Cardiac atrium fibroblast (primary cell): ENCODE results near the gene LY6G6C. TPM values are rescaled to one million over a fixed set of nuclear protein-coding genes. Genes with fewer than 3 reads are reported as not detected.

Source experiments
- total RNA-seq: library from RNA; depleted of rRNA; stranded (reverse); fragments of >200 nt; gene quantifications from 2 replicates; pipeline ENCODE4 v1.2.3, GENCODE V29; 2015

Gene LY6G6C, protein sequence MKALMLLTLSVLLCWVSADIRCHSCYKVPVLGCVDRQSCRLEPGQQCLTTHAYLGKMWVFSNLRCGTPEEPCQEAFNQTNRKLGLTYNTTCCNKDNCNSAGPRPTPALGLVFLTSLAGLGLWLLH
- not detected in 2 replicates for total RNA-seq

DNA sequence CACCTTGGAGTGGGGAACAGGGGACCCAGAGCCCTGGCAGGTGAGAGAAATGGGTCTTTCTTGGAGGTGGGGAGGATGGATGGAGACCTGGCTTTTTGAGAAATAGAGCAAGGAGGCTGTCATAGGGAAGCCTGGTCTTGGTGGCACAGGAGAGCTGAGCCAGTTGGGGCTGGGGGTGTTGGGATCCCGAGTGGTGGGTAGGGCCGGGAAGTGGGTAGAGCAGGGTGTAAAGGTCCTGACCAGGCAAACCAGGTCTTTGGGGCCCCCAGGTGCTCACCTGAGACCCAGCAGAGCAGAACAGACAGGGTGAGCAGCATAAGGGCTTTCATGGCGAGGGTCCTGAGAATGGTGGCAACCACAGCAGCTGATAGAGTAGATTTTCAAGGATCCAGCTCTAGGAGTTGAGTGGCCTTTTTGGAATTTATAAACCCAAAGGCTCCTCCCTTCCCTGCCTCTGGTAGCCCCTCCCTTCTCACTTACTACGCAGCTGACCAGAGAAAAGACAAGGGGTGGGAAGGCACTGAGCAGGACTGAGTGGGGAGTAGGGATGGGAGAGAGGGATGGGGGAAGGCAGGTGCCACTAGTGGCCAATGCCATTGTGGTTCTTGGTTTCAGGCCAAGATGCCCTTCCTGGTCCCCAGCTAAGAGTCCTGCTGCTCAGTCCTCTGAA is at the start of gene LY6G6C:
Gene LY6G6C, minus strand, starts transcription at position 396 of the 670 bp plus-strand sequence. Its CDS starts 67 bp downstream, at position 329.

DNA sequence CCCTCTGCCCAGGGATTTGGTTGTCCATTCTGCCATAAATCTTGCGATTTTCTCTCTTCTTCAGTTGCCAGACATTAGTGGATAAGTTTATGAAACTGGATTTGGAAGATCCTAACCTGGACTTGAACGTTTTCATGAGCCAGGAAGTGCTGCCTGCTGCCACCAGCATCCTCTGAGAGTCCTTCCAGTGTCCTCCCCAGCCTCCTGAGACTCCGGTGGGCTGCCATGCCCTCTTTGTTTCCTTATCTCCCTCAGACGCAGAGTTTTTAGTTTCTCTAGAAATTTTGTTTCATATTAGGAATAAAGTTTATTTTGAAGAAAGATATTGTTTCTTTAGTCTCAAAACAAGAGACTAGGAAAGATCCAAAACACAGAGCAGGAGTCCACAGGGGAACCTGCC is 40.8 kb upstream of the LY6G6C start, which contains the start of gene SAPCD1:
Gene SAPCD1, plus strand, starts transcription at position 301 of the 400 bp plus-strand sequence. CDS start 399 bp downstream, outside the sequence.

GRCh38 chr6:31739639-31740396 is 18.3 kb upstream of the LY6G6C start, which contains the start of gene MSH5:
MSH5 (plus strand) TSS chr6:31740005; CDS start chr6:31740467, 462 bp downstream.

GRCh38 chr6:31736021-31736767 is 14.6 kb upstream of the LY6G6C start, which contains the start of gene CLIC1:
CLIC1 (minus strand) TSS chr6:31736530; CDS start chr6:31736300, 230 bp downstream.

DNA sequence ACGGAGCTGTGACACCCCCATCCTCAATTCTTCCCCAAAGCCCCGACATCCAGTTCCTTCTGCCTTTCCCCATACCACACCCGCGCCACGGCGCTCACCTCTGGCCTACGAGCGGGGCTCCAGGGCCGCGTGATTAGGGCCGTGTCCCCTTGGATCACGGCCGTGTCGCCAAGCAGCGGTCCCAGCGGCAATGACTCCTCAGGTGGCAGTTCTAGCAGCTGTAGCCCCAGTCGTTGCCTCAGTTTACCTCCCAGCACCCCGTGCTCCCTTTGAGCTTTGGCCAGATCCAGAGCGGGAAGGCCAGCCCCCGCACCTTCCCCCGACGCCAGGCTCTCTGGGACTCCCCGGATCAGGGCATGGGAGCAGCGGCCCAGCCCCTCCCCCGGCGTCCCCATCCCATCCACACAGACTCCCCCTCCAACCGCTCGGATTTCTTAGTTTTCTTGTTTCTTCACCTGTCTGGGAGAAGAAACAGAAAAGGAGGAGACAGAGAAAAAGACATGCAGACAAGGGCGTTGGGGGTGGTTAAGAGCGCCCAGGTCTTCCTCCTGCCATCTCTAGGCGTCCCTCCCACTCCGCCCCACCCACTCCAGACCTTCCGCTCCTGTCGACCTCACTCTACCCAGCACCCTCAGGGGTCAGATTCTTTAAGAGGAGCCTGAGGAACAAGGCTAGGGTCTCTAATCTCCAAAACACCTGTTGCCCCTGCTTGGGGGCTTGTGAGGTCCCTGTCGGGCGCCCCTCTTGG is 7.4 kb upstream of the LY6G6C start, which contains the start of gene DDAH2:
Gene DDAH2, minus strand, starts transcription at position 533 of the 748 bp plus-strand sequence. Its CDS starts 138 bp downstream, at position 395.

DNA sequence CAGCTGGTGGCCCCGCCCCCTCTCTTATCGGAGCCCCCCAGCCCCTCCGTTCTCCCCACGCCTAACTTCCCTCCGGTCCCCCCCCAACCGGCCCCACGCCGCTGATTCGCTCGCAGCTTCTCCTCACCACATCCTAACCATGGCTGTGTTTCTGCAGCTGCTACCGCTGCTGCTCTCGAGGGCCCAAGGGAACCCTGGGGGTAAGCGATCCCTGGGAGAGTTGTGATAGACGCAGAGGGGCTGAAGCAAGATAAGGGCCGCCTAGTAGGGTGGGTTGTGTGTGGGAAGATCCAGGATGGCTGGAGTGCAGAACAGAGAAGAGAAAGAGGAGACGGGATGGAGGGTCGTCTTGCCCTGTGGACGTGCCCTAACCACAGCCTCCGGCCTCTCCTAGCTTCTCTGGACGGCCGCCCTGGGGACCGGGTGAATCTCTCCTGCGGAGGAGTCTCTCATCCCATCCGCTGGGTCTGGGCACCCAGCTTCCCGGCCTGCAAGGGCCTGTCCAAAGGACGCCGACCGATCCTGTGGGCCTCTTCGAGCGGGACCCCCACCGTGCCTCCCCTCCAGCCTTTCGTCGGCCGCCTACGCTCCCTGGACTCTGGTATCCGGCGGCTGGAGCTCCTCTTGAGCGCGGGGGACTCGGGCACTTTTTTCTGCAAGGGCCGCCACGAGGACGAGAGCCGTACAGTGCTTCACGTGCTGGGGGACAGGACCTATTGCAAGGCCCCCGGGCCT is 1.9 kb upstream of the LY6G6C start, which contains the start of gene MPIG6B:
Gene MPIG6B, plus strand, starts transcription at position 129 of the 735 bp plus-strand sequence. Its CDS starts 11 bp downstream, at position 140.

GRCh38 chr6:31715022-31715958 is 6.3 kb downstream of the LY6G6C start, which contains the start of gene LY6G6D:
LY6G6D (plus strand) TSS chr6:31715348; CDS start chr6:31715356, 8 bp downstream.

DNA sequence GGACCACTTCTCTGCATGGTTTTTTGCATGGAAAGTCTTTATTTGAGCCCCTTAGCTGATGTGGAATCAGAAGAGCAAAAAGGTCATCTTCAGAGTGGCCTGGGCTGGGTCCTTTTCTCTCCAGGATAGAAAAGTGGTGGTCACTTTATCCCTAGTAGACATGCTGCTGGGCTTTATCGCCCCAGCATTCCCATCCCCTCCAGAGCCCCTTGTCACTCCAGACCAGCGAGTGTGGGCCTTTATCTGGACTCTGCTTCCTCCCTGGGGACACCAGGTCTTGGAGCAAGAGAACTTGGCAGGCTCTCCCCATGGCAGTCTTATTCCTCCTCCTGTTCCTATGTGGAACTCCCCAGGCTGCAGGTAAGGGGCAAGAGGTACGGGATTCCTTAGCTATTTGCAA is 14.9 kb downstream of the LY6G6C start, which contains the start of gene LY6G6F:
Gene LY6G6F, plus strand, starts transcription at position 268 of the 400 bp plus-strand sequence. Its CDS starts 41 bp downstream, at position 309.

DNA sequence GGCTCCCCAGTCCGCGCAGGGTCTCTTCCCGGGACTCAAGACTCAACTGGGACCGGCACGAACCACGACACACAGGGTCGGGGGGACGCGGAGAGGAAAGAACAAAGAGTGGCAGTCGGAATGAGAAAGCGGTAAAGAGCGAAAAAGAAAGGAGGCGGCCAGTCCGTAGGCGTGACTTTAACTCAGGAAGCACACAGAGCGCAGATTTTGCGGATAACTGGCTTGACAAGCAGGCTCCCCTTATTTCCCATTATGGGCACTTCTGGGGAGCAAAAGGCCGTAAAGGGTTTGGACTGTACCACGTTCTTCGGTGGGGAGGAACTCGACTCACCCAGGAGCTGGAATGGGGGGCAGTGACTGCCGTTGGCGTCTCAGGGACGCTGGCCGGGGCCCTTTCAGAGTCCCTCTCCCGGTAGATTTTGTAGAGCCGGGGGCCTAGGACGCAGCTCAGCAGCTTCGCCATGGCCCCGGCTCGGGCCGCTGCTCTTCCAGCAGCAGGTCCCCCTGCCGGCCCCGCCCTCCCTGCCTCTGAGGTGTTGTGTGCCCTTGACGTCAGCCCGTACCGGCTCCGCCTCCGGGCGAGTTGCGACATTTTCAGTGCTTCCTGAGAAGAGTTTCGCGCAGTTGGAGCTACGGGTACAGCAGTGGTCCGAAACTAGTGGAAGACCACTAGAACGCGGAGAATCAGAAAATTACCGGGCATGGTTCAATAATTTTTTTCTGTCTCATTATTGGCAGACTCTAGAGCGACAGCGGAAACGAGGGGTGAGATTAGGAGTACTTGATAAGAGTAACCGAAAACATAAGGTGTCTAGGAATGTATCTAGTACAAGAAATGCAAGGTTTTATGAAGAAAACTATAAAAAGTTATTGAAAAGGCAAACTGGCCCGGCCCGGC is 18.5 kb downstream of the LY6G6C start, which contains the start of gene ABHD16A:
Gene ABHD16A, minus strand, starts transcription at position 506 of the 898 bp plus-strand sequence. Its CDS starts 43 bp downstream, at position 463.

GRCh38 chr6:31680226-31681134 is 41.1 kb downstream of the LY6G6C start, which contains the start of gene LY6G5C:
LY6G5C (minus strand) TSS chr6:31681067; CDS start chr6:31680373, 694 bp downstream.

GRCh38 chr6:31669676-31670075 is 51.9 kb downstream of the LY6G6C start, which contains the start of gene LY6G5B:
LY6G5B (plus strand) TSS chr6:31669976; CDS start chr6:31670951, 975 bp downstream.

Other genes starting within 250 kb of the LY6G6C start
- gene MICB, start 223.6 kb downstream of the LY6G6C start, total RNA-seq: 7.2 and 7.9 TPM in 2 replicates
- not detected in 2 replicates for gene MCCD1, start 192.8 kb downstream of the LY6G6C start, total RNA-seq
- gene DDX39B, start 179.7 kb downstream of the LY6G6C start, total RNA-seq: 272 and 278 TPM in 2 replicates
- 1.3 TPM in 2 replicates for gene ATP6V1G2, start 175.1 kb downstream of the LY6G6C start, total RNA-seq
- 16.5 and 24.9 TPM in 2 replicates for gene NFKBIL1, start 174.1 kb downstream of the LY6G6C start, total RNA-seq
- gene LTA, start 149.5 kb downstream of the LY6G6C start, total RNA-seq: not detected in 2 replicates
- gene TNF, start 146.2 kb downstream of the LY6G6C start, total RNA-seq: 0.16 and 0.54 TPM in 2 replicates
- gene LTB, start 139.3 kb downstream of the LY6G6C start, total RNA-seq: not detected in 2 replicates
- 1.8 TPM in 1 of 2 replicates, not detected in the other for gene LST1, start 135.5 kb downstream of the LY6G6C start, total RNA-seq
- gene NCR3, start 128.7 kb downstream of the LY6G6C start, total RNA-seq: not detected in 2 replicates
- gene AIF1, start 106.5 kb downstream of the LY6G6C start, total RNA-seq: not detected in 2 replicates
- 59.4 and 74.7 TPM in 2 replicates for gene PRRC2A, start 101.0 kb downstream of the LY6G6C start, total RNA-seq
- 200 and 228 TPM in 2 replicates for gene BAG6, start 69.1 kb downstream of the LY6G6C start, total RNA-seq
- gene APOM, start 65.9 kb downstream of the LY6G6C start, total RNA-seq: 7.6 TPM in 1 of 2 replicates, not detected in the other
- gene C6orf47, start 61.0 kb downstream of the LY6G6C start, total RNA-seq: 15.3 and 19.9 TPM in 2 replicates
- 23.2 and 28.5 TPM in 2 replicates for gene GPANK1, start 56.7 kb downstream of the LY6G6C start, total RNA-seq
- 218 and 219 TPM in 2 replicates for gene CSNK2B, start 55.7 kb downstream of the LY6G6C start, total RNA-seq
- gene LY6G5B, start 51.8 kb downstream of the LY6G6C start, total RNA-seq: 1.1 and 1.5 TPM in 2 replicates
- not detected in 2 replicates for gene LY6G5C, start 40.7 kb downstream of the LY6G6C start, total RNA-seq
- 28.3 and 28.8 TPM in 2 replicates for gene ABHD16A, start 18.4 kb downstream of the LY6G6C start, total RNA-seq
- not detected in 2 replicates for gene LY6G6F, start 14.9 kb downstream of the LY6G6C start, total RNA-seq
- gene LY6G6D, start 6.4 kb downstream of the LY6G6C start, total RNA-seq: not detected in 2 replicates
- not detected in 2 replicates for gene MPIG6B, start 1.6 kb upstream of the LY6G6C start, total RNA-seq
- gene DDAH2, start 7.6 kb upstream of the LY6G6C start, total RNA-seq: 32.1 and 53.8 TPM in 2 replicates
- gene CLIC1, start 14.8 kb upstream of the LY6G6C start, total RNA-seq: 478 and 525 TPM in 2 replicates
- gene MSH5, start 18.3 kb upstream of the LY6G6C start, total RNA-seq: 2.1 and 4.3 TPM in 2 replicates
- gene SAPCD1, start 40.9 kb upstream of the LY6G6C start, total RNA-seq: 0.54 TPM in 1 of 2 replicates, not detected in the other
- under 0.01 TPM in 1 of 2 replicates, not detected in the other for gene VWA7, start 55.6 kb upstream of the LY6G6C start, total RNA-seq
- 40.1 and 59.8 TPM in 2 replicates for gene VARS1, start 74.0 kb upstream of the LY6G6C start, total RNA-seq
- gene LSM2, start 85.2 kb upstream of the LY6G6C start, total RNA-seq: 20.9 and 37.3 TPM in 2 replicates
- gene HSPA1L, start 93.5 kb upstream of the LY6G6C start, total RNA-seq: 0.49 TPM in 1 of 2 replicates, not detected in the other
- 59.8 and 77.6 TPM in 2 replicates for gene HSPA1A, start 93.8 kb upstream of the LY6G6C start, total RNA-seq
- gene HSPA1B, start 106.0 kb upstream of the LY6G6C start, total RNA-seq: 61.4 and 72.9 TPM in 2 replicates
- 37.5 and 55.9 TPM in 2 replicates for gene NEU1, start 141.1 kb upstream of the LY6G6C start, total RNA-seq
- gene SLC44A4, start 157.3 kb upstream of the LY6G6C start, total RNA-seq: not detected in 2 replicates
- gene EHMT2, start 176.0 kb upstream of the LY6G6C start, total RNA-seq: 26.0 and 35.0 TPM in 2 replicates
- gene ZBTB12, start 180.3 kb upstream of the LY6G6C start, total RNA-seq: 1.8 and 2.1 TPM in 2 replicates
- 0.97 and 2.2 TPM in 2 replicates for gene C2, start 206.0 kb upstream of the LY6G6C start, total RNA-seq
- gene CFB, start 224.3 kb upstream of the LY6G6C start, total RNA-seq: 12.6 and 103 TPM in 2 replicates
- gene NELFE, start 237.2 kb upstream of the LY6G6C start, total RNA-seq: 80.2 and 82.0 TPM in 2 replicates
- gene SKIC2, start 237.4 kb upstream of the LY6G6C start, total RNA-seq: 28.0 and 44.9 TPM in 2 replicates